ENCODE data around the gene PPIA. TPM values are rescaled to one million over a fixed set of nuclear protein-coding genes. Genes with fewer than 3 reads are reported as not detected.
A peak's percentile ranks its signal among the peaks of the same experiment; 100 is the strongest.

Gene PPIA
- 100 to 1,000 TPM; 352 to 366 TPM for total RNA-seq

DNA sequence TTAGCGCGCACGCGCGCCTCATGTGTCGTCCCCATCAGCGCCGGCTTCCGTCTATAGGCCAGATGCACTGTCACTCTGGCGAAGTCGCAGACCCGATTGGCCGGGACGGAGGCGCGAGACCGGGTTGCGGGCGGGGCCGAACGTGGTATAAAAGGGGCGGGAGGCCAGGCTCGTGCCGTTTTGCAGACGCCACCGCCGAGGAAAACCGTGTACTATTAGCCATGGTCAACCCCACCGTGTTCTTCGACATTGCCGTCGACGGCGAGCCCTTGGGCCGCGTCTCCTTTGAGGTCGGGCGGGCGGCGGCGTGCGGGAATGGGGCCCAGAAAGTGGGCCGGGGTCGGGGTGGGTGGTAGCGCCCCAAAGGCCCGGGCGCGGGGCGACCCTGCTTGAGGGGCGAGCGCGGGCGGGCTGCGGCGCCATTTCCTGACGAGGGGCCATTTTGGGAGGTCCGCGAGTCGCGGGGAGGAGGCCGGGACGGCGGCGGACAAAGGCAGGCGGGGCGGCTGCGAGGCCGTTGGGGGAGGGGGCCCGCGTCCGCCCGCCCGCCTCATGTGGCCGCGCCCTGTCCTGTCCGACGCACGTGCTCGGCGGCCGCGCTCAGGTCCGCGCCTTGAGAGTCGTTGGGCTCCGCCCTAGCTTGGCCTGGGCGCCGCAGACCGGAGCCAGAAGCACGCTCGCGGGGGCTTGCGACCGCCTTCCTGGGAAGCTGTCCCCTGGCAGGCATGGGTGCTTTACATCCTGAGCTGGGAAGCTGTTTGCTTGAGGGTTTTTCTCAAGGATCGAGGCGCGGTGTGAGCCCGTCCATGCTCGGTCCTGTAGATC, at the start of gene PPIA:
Gene PPIA, plus strand, starts transcription at position 178 of the 825 bp plus-strand sequence. Its CDS starts 44 bp downstream, at position 222.
- Histone ChIP-seq H3K9me3 (no peaks in the 10 kb centered on the region), H3K4me3 (peak within 1 kb of the TSS; percentile 51 to 76), H3K27ac (peak within 1 kb of the TSS; percentile 100), H3K4me1 (peaks cover 19% of the 10 kb centered on the region), H3K36me3 (replicated peaks in 1 of 2; ENCODE audit: insufficient read depth in 1 of 2, low read depth in 2 of 2) (peaks cover 6 to 14% of the 10 kb centered on the region in 2 donors), H3K27me3 (no peaks in the 10 kb centered on the region)
- TF ChIP-seq, protein P1, sequence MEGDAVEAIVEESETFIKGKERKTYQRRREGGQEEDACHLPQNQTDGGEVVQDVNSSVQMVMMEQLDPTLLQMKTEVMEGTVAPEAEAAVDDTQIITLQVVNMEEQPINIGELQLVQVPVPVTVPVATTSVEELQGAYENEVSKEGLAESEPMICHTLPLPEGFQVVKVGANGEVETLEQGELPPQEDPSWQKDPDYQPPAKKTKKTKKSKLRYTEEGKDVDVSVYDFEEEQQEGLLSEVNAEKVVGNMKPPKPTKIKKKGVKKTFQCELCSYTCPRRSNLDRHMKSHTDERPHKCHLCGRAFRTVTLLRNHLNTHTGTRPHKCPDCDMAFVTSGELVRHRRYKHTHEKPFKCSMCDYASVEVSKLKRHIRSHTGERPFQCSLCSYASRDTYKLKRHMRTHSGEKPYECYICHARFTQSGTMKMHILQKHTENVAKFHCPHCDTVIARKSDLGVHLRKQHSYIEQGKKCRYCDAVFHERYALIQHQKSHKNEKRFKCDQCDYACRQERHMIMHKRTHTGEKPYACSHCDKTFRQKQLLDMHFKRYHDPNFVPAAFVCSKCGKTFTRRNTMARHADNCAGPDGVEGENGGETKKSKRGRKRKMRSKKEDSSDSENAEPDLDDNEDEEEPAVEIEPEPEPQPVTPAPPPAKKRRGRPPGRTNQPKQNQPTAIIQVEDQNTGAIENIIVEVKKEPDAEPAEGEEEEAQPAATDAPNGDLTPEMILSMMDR (IDR thresholded peaks at IDR 0.05), result peak in 1 of 7 experiments; percentile 5
- peak; percentile 94 to 97 (median 96) for TF ChIP-seq POLR2A (IDR thresholded peaks at IDR 0.05)
- ATAC-seq (peak; percentile 93), DNase-seq (peak; percentile 99)
- intact Hi-C loops (cut with DNase I), result no loop called here
- 0% methylated on average over 17 to 94 of the region's 99 CpGs for WGBS, 2 donors

DNA sequence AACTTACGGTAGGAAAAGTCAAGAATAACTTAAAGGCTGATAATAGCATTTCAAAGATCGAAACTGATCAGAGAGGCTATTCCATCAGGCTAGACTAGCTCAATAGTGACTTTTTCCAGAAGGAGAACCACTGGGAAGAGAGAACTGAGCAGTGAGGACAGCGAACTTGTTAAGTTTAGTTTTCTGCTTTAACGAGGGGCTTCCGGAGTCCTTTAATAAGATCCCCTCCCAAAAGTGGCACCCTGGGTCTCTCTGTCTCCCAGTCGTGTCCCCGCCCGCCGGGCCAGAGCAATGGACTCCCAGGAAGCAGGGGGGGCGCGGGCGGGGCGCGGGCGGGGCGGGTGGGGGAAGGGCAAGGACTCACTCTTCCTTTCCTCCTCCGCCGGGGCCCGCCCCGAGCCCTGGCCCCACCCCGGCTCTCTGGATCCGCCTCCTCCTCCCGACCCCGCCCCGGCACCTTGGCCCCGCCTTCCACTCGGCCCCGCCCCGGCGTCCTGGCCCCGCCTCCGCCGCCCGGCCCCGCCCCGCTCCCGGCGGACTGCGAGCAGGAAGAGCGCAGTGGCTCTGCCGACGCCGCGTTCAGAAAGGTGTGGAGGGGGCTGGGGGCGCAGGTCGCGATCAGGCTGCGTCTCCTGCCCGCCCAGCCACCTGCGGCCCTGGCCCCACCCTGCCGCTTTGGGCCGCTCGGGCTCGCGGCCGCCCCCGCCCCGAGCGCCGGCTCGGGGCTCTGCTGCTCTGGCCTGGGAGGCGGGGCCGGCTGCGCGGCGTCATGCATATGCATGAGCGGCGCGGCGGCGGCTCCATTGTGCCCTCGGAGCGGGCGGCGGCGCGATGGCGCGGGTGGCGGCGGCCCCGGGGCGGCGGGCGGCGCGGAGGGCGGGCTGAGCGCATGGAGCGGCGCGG, 48.2 kb upstream of the PPIA start, which contains the start of gene ZMIZ2:
Gene ZMIZ2, plus strand, starts transcription at position 803 of the 903 bp plus-strand sequence. CDS start 7,403 bp downstream, outside the sequence.
- WGBS, 2 donors, result 1 to 2% methylated on average over 4 to 56 of the region's 92 CpGs
- peak within 1 kb of the TSS; percentile 85 to 98 (median 96) for H3K27ac ChIP-seq
- H3K36me3 ChIP-seq (replicated peaks in 1 of 2; ENCODE audit: insufficient read depth in 1 of 2, low read depth in 2 of 2), result no peaks in the 10 kb centered on the region
- H3K9me3 ChIP-seq, result no peaks in the 10 kb centered on the region
- H3K4me1 ChIP-seq, result peaks cover 31% of the 10 kb centered on the region
- DNase-seq (peak; percentile 92 to 96 (median 93)), ATAC-seq (peak; percentile 95)
- H3K4me3 ChIP-seq, result peak within 1 kb of the TSS; percentile 82 to 83
- H3K27me3 ChIP-seq, result no peaks in the 10 kb centered on the region
- intact Hi-C loops (cut with DNase I), result loop anchor here (10.0 kb wide), 1 partner anchor 143 kb away; the partner anchor contains the start of gene OGDH
- TF ChIP-seq POLR2A (IDR thresholded peaks at IDR 0.05), result peak; percentile 30 to 53 (median 49)
- TF ChIP-seq, protein P1 (IDR thresholded peaks at IDR 0.05), result peak in 2 of 7 experiments; percentile 7 to 11

DNA sequence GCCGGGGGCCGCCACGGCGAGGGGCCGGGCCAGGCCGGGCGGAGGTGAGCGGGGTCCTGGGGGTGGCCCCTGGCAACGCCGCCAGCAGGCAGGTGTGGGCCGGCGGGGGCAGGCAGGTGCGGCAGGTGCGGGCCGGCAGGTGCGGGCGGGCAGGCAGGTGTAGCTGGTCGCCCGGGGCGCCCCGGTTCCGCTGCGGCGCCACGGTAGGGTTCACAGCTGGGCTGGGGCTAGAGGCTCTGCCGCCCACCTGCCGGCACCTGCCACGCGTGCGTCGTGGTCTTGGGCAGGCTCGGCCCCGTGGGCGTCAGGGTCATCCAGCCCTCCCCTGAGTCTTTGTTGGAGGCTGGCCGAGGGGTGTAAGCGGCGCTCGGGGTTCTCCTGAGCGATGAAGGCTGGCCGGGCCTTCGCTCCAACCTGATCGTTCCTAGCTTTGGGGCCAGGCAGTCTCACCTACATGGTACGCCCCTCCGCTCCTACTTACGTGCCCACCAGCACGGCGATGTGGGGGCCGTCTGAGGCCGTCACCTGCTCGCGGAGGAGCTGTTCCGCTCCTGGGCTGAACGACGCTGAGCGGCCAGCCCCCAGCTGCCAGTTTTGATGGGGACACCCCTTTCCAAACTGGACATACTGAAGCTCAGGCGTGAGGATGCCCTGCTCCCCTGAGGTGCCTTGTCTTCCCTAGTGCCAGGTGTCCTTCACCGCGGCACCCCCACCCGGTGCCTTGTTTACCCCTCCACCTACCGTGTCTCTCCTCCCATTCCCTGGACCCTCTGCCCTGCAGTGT, 47.3 kb upstream of the PPIA start:
- Histone ChIP-seq H3K4me1 (peaks cover 36% of the 10 kb centered on the region), H3K36me3 (replicated peaks in 1 of 2; ENCODE audit: insufficient read depth in 1 of 2, low read depth in 2 of 2) (no peaks in the 10 kb centered on the region), H3K27me3 (no peaks in the 10 kb centered on the region), H3K9me3 (no peaks in the 10 kb centered on the region), H3K4me3 (peak overlapping the region; percentile 82 to 83), H3K27ac (peak overlapping the region; percentile 40 to 98 (median 96))
- WGBS, 2 donors, result 0 to 1% methylated on average over 4 to 43 of the region's 60 CpGs
- DNase-seq (no peak), ATAC-seq (peak; percentile 36)
- intact Hi-C loops (cut with DNase I), result loop anchor here (10.0 kb wide), 1 partner anchor 144 kb away; the partner anchor contains the start of gene OGDH
- TF ChIP-seq, protein P1 (IDR thresholded peaks at IDR 0.05), result no peak
- no peak for TF ChIP-seq POLR2A (IDR thresholded peaks at IDR 0.05)

DNA sequence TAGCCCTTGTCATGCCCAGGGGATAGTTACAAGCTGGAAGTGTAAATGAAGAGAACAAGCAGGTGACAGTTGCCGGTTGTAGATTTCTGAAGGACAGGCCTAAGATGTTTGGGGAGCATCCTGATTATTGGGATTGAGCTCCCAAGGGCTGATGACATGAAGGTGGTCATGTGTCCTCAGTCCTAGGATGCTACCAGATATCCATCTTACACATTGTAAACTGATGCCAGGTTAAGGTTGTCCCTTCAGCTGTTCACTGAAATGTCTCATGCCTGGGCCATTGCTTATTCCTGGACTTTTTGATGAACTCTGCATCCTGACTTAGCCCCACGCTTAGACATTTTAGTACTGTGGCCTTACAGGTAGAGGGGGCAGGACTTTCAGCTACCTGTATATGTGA, 46.5 kb upstream of the PPIA start:
- intact Hi-C loops (cut with DNase I), result loop anchor here (10.0 kb wide), 1 partner anchor 145 kb away; the partner anchor contains the start of gene OGDH
- ATAC-seq (no peak), DNase-seq (no peak)
- peaks cover 43% of the 10 kb centered on the region for H3K4me1 ChIP-seq
- H3K27ac ChIP-seq, result peak overlapping the region in 2 of 4 donors; percentile 97 to 98
- no peaks in the 10 kb centered on the region for H3K9me3 ChIP-seq
- TF ChIP-seq, protein P1 (IDR thresholded peaks at IDR 0.05), result no peak
- no peak for TF ChIP-seq POLR2A (IDR thresholded peaks at IDR 0.05)
- 64 to 73% methylated on average over 2 of the region's 2 CpGs for WGBS, 2 donors
- no peak overlapping the region for H3K4me3 ChIP-seq
- H3K36me3 ChIP-seq (replicated peaks in 1 of 2; ENCODE audit: insufficient read depth in 1 of 2, low read depth in 2 of 2), result no peaks in the 10 kb centered on the region
- no peaks in the 10 kb centered on the region for H3K27me3 ChIP-seq
